Adrenal gland (tissue), 12 donors: ENCODE measurements around the gene UCP2. TPM values are rescaled to one million over a fixed set of nuclear protein-coding genes. Genes with fewer than 3 reads are reported as not detected.

Experiments used
- DNase-seq, 7 donors: peaks; one replicate each; pipeline ENCODE4 v3.0.0-alpha.2; 2019 to 2020
- H3K27ac ChIP-seq, 5 donors: fragments of 200-600 bp; sonication (generic) in 4 of 5; 1 replicate in 3 of 5; 2 replicates in 2 of 5; pipeline versions ENCODE4 v1.5.1 to v1.8.0; 2016 to 2020; ENCODE audit warnings: mild to moderate bottlenecking in 1 of 5
- H3K27me3 ChIP-seq: fragments of 200-600 bp; 2 replicates; pipeline ENCODE4 v1.8.0; 2021
- H3K36me3 ChIP-seq, 2 donors: fragments of 200-600 bp; replicated peaks in 1 of 2; 1 replicate in 1 of 2; 2 replicates in 1 of 2; pipeline versions ENCODE4 v1.5.1 to v1.8.0; 2018 to 2022
- H3K4me1 ChIP-seq, 2 donors: fragments of 200-600 bp; replicated peaks in 1 of 2; 1 replicate in 1 of 2; 2 replicates in 1 of 2; pipeline versions ENCODE4 v1.5.1 to v1.8.0; 2018 to 2021
- H3K4me3 ChIP-seq, 4 donors: fragments of 200-600 bp; sonication (generic) in 3 of 4; one replicate each; pipeline ENCODE4 v1.5.1; 2016 to 2018
- H3K9me3 ChIP-seq, 3 donors: fragments of 200-600 bp; sonication (generic) in 1 of 3; replicated peaks in 1 of 3; 1 replicate in 2 of 3; 2 replicates in 1 of 3; pipeline versions ENCODE4 v1.5.1 to v1.8.0; 2016 to 2021
- CTCF ChIP-seq, 6 experiments: fragments of 450-650 bp in 4 of 6; fragments of 200-600 bp in 2 of 6; sonication (generic) in 1 of 6; IDR thresholded peaks; 1 replicate in 5 of 6; 2 replicates in 1 of 6; pipeline versions ENCODE4 v1.5.1 to v1.8.0; 2016 to 2021; ENCODE audit warnings: antibody characterized with exemption in 6 of 6, mild to moderate bottlenecking in 2 of 6, moderate library complexity in 1 of 6
- POLR2A ChIP-seq, 2 donors: fragments of 450-650 bp; IDR thresholded peaks; one replicate each; pipeline ENCODE4 v1.6.1; 2017; ENCODE audit warnings: antibody characterized with exemption in 2 of 2, mild to moderate bottlenecking in 2 of 2, moderate library complexity in 1 of 2
- WGBS, 4 donors: extraction: QIAGEN DNeasy Blood & Tissue Kit in 2 of 4; methylation state at CpG; one replicate each; pipeline versions ENCODE4 v1.1.5 to v1.1.7; 2013 to 2017; 5-methylcytosine and 5-hydroxymethylcytosine counted together
- intact Hi-C, 2 donors: fragments of 100-400 bp; cut with DNase I; formaldehyde crosslinking; loops; one replicate each; pipeline versions ENCODE4 v1.14.1 to v1.15.0; 2022 to 2023
- polyA plus RNA-seq, 3 donors: library from polyadenylated mRNA; stranded (reverse); fragments of 200-250 nt in 2 of 3; fragments of 350-450 nt in 1 of 3; fragmentation: Illumina TruSeq in 1 of 3; extraction: RNeasy Lipid Tissue Mini Kit (QIAGEN cat#74804) in 1 of 3; gene quantifications; one replicate each; pipeline ENCODE4 v1.2.3, GENCODE V29; 2013 to 2014
- total RNA-seq, 9 donors: library from RNA; depleted of rRNA in 4 of 9; stranded (reverse); fragments of >200 nt in 4 of 9; fragments of 120-200 nt in 1 of 9; fragmentation: NEBNext Ultra II Directional in 1 of 9; extraction: Animal tissue kit (Norgen Biotek cat#: 25700) in 1 of 9; gene quantifications; one replicate each; pipeline versions ENCODE4 v1.1.0 to v1.2.4, GENCODE V29; 2013 to 2023
- donor health status: healthy with polysubstance abuse.
- donor health status: Bipolar disorder and iron deficiency.
- donor health status: DM: yes; HTN: yes; CAD: no.
- donor health status: DM: no; HTN: no; CAD: no.
- donor health status: DM: no; HTN: no; CAD: no.
- donor health status: DM: yes; HTN: yes; CAD: no.

Gene UCP2
- total and polyA plus RNA-seq, 12 donors: 12.4 to 117 (median 40.9) TPM

- peaks cover 0 to 28% of the 10 kb centered on the region in 2 donors for H3K36me3 ChIP-seq
- intact Hi-C loops: no loop called here
- no peaks in the 10 kb centered on the region for H3K4me1 ChIP-seq
- H3K27ac ChIP-seq: no peak overlapping the region
- no peak overlapping the region for H3K4me3 ChIP-seq
- H3K27me3 ChIP-seq: no peaks in the 10 kb centered on the region
- 87 to 93% (median 92%) methylated on average over 9 to 11 of the region's 11 CpGs for WGBS, 4 donors
- no peak for DNase-seq
- H3K9me3 ChIP-seq: no peaks in the 10 kb centered on the region
- TF ChIP-seq POLR2A (IDR thresholded peaks at IDR 0.05) (no peak), CTCF (IDR thresholded peaks at IDR 0.05) (no peak)
Observed at GRCh38 chr11:73972620-73973449, 9.8 kb downstream of the UCP2 start.

- Histone ChIP-seq H3K9me3 (no peaks in the 10 kb centered on the region), H3K4me1 (no peaks in the 10 kb centered on the region), H3K4me3 (no peak overlapping the region), H3K27me3 (no peaks in the 10 kb centered on the region), H3K36me3 (peaks cover 0 to 22% of the 10 kb centered on the region in 2 donors), H3K27ac (no peak overlapping the region)
- DNase-seq: no peak
- TF ChIP-seq POLR2A (IDR thresholded peaks at IDR 0.05): no peak
- no peak for TF ChIP-seq CTCF (IDR thresholded peaks at IDR 0.05)
- WGBS, 4 donors: 96 to 98% methylated on average over 1 of the region's 1 CpG; no CpG with 5 or more reads in 2 of the 4 donors
- intact Hi-C loops: no loop called here
Observed at GRCh38 chr11:73972187-73972586, 10.5 kb downstream of the UCP2 start.

DNA sequence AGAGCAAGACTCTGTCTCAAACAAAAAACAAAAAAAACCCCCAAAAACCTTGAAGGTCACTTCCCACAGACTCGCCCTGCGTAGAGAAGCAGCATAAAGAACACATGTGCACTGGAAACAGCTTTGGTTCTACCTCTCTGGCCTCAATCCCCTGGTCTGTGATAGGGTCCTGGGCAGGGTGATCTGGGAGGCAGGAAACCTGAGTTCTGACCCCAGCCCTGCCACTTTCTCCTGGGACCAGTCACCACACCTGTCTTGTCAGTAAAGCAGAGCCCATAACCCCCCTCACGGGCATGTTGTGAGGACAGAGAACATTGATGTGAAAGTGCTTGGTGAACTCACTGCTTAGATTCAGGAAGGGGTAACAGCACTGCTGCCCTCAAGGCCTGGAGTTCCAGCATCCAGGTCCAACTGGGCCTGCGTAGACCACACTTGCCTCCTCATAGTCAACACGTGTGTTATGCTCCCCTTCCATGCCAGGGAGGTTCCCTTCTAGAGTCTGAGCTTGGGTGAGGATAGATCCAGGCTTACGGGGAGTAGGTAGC, 11.4 kb downstream of the UCP2 start:
- TF ChIP-seq POLR2A (IDR thresholded peaks at IDR 0.05) (no peak), CTCF (IDR thresholded peaks at IDR 0.05) (no peak)
- intact Hi-C loops: no loop called here
- DNase-seq: no peak
- H3K27ac ChIP-seq: no peak overlapping the region
- H3K4me3 ChIP-seq: no peak overlapping the region
- no peaks in the 10 kb centered on the region for H3K4me1 ChIP-seq
- WGBS, 4 donors: 86 to 98% (median 92%) methylated on average over 6 of the region's 6 CpGs
- H3K36me3 ChIP-seq: peaks cover 0 to 13% of the 10 kb centered on the region in 2 donors
- H3K9me3 ChIP-seq: no peaks in the 10 kb centered on the region
- H3K27me3 ChIP-seq: no peaks in the 10 kb centered on the region

DNA sequence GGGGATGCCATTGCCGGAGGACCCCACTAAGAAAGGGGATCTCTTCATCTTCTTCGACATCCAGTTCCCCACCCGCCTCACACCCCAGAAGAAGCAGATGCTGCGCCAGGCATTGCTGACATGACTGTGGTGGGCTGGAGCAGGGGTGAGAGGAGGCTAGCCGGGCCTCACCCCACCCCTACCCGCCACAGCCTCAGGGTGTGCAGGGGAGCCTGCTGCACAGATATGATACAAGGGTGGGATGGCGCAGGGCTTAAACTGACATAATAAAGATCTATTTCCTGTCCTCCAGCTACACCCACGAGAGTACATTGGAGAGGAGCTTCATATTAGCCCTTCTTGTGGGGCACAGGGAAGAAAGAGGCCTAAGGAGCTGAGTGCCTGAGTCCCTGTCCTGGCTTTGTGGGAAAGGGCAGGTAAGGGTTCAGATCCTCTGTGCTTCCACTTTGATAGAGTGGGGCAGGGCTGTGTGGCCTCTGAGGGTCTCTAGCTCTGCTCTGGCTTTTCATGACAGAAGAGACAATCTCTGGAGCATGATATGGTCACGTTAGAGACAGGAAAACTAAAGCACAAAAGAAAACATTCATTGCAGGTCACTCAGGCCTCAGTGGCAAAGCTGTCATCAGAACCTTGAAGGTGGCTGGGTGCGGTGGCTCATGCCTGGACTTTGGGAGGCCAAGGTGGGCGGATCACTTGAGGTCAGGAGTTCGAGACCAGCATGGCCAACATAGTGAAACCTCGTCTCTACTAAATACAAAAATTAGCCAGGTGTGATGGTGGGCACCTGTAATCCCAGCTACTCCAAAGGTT, 12.4 kb downstream of the UCP2 start:
- intact Hi-C loops: loop anchor here (10.0 kb wide), 2 partner anchors 105 to 285 kb away; no protein-coding TSS in a partner anchor
- Histone ChIP-seq H3K4me1 (no peaks in the 10 kb centered on the region), H3K27me3 (no peaks in the 10 kb centered on the region), H3K36me3 (peaks cover 0 to 2% of the 10 kb centered on the region in 2 donors), H3K27ac (no peak overlapping the region), H3K9me3 (no peaks in the 10 kb centered on the region), H3K4me3 (no peak overlapping the region)
- WGBS, 4 donors: 84 to 91% (median 87%) methylated on average over 8 to 13 of the region's 13 CpGs
- no peak for TF ChIP-seq POLR2A (IDR thresholded peaks at IDR 0.05)
- no peak for TF ChIP-seq CTCF (IDR thresholded peaks at IDR 0.05)
- DNase-seq: no peak
